ENCODE measurements around the gene LYAR. TPM values are rescaled to one million over a fixed set of nuclear protein-coding genes. Genes with fewer than 3 reads are reported as not detected.
A peak's percentile ranks its signal among the peaks of the same experiment; 100 is the strongest.

Gene LYAR
- total and polyA plus RNA-seq, 2 of the 13 experiments (the other 11 are each of a cell fraction or from before 2014, with no cell fraction given), result 7.8 to 94.2 TPM

DNA sequence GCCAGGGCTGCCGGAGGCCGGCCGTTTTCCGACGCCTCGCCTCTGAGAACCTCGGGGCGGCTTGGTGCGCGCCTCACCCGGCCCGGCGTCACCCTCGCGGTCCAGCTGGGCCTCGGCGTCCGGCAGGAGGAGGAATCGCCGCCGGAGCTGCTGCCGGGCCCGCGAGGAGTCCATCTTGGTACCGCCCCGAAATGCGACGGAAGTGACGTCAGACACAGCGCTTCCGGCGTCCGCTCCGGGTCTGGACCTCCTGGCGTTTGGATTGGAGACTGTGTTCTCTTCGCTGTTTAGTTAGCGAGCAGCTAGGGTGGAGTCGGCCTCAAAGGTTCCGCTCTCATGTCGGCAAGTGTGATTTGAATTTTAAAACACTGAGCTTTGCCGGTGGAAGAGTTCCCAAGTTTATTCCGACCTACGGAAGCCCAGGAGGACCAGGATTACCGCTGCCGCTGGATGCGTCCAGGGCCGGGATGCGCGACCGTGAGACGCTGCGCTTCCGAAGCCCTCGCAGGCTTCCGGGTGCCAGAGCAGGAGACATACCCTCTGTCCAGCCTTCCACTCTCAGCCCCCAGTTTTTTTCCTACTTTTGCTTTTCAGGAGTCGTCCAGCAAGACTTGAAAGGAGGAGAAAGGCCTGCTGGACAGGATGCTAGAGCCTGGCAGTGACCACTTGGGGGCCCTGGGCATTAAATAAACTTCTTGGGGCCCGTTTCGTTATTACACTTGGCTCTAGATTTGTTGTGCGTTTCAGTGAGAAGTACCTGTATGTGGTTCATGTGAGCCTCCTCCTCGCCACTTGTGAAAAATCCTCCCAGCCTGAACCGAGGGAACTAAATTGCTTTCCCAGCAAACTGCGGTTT is 41.7 kb downstream of the LYAR start, which contains the start of gene TMEM128 (continued):
- TF ChIP-seq, protein P1, sequence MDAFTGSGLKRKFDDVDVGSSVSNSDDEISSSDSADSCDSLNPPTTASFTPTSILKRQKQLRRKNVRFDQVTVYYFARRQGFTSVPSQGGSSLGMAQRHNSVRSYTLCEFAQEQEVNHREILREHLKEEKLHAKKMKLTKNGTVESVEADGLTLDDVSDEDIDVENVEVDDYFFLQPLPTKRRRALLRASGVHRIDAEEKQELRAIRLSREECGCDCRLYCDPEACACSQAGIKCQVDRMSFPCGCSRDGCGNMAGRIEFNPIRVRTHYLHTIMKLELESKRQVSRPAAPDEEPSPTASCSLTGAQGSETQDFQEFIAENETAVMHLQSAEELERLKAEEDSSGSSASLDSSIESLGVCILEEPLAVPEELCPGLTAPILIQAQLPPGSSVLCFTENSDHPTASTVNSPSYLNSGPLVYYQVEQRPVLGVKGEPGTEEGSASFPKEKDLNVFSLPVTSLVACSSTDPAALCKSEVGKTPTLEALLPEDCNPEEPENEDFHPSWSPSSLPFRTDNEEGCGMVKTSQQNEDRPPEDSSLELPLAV (CRISPR knock-in tag; conservative IDR thresholded peaks at IDR 0.05; ENCODE audit: low read depth), result no peak
- no peak for TF ChIP-seq ATAD3A (CRISPR knock-in tag; IDR thresholded peaks at IDR 0.05)
- TF ChIP-seq ZNF12 (CRISPR knock-in tag; IDR thresholded peaks at IDR 0.05), result no peak; the same call in 1 of the 2 replicates
- no peak for TF ChIP-seq RERE (CRISPR knock-in tag; IDR thresholded peaks at IDR 0.05; ENCODE audit: low read depth)
- TF ChIP-seq, protein P2, sequence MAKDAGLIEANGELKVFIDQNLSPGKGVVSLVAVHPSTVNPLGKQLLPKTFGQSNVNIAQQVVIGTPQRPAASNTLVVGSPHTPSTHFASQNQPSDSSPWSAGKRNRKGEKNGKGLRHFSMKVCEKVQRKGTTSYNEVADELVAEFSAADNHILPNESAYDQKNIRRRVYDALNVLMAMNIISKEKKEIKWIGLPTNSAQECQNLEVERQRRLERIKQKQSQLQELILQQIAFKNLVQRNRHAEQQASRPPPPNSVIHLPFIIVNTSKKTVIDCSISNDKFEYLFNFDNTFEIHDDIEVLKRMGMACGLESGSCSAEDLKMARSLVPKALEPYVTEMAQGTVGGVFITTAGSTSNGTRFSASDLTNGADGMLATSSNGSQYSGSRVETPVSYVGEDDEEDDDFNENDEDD (CRISPR knock-in tag; IDR thresholded peaks at IDR 0.05; ENCODE audit: borderline replicate concordance), result peak; percentile 22; the same call in 1 of the 2 replicates
- no peak for TF ChIP-seq ZSCAN30 (CRISPR knock-in tag; IDR thresholded peaks at IDR 0.05)
- TF ChIP-seq MED13 (CRISPR knock-in tag; IDR thresholded peaks at IDR 0.05), result peak; percentile 51
- TF ChIP-seq, protein P3, sequence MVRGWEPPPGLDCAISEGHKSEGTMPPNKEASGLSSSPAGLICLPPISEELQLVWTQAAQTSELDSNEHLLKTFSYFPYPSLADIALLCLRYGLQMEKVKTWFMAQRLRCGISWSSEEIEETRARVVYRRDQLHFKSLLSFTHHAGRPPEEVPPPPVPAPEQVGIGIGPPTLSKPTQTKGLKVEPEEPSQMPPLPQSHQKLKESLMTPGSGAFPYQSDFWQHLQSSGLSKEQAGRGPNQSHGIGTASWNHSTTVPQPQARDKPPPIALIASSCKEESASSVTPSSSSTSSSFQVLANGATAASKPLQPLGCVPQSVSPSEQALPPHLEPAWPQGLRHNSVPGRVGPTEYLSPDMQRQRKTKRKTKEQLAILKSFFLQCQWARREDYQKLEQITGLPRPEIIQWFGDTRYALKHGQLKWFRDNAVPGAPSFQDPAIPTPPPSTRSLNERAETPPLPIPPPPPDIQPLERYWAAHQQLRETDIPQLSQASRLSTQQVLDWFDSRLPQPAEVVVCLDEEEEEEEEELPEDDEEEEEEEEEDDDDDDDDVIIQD (CRISPR knock-in tag; IDR thresholded peaks at IDR 0.05; ENCODE audit: low read depth), result no peak
- TF ChIP-seq ZKSCAN5 (CRISPR knock-in tag; IDR thresholded peaks at IDR 0.05), result no peak
- TF ChIP-seq ZFYVE20 (CRISPR knock-in tag; IDR thresholded peaks at IDR 0.05; ENCODE audit: borderline replicate concordance, low read depth), result no peak
- TF ChIP-seq ZNF317 (CRISPR knock-in tag; IDR thresholded peaks at IDR 0.05), result peak; percentile 75; the same call in 1 of the 2 replicates
- TF ChIP-seq THRA (CRISPR knock-in tag; IDR thresholded peaks at IDR 0.05; ENCODE audit: borderline replicate concordance), result no peak
- TF ChIP-seq ZNF18 (CRISPR knock-in tag; IDR thresholded peaks at IDR 0.05; ENCODE audit: insufficient replicate concordance), result peak; percentile 38

Data from HepG2 (cell line).